ENCODE measurements around the gene CCDC40. TPM values are rescaled to one million over a fixed set of nuclear protein-coding genes. Genes with fewer than 3 reads are reported as not detected.

Gene CCDC40
- total and polyA plus RNA-seq, 2 donors (not counting 1 experiment from before 2014, with no cell fraction given) = 0.63 to 3.2 TPM

DNA sequence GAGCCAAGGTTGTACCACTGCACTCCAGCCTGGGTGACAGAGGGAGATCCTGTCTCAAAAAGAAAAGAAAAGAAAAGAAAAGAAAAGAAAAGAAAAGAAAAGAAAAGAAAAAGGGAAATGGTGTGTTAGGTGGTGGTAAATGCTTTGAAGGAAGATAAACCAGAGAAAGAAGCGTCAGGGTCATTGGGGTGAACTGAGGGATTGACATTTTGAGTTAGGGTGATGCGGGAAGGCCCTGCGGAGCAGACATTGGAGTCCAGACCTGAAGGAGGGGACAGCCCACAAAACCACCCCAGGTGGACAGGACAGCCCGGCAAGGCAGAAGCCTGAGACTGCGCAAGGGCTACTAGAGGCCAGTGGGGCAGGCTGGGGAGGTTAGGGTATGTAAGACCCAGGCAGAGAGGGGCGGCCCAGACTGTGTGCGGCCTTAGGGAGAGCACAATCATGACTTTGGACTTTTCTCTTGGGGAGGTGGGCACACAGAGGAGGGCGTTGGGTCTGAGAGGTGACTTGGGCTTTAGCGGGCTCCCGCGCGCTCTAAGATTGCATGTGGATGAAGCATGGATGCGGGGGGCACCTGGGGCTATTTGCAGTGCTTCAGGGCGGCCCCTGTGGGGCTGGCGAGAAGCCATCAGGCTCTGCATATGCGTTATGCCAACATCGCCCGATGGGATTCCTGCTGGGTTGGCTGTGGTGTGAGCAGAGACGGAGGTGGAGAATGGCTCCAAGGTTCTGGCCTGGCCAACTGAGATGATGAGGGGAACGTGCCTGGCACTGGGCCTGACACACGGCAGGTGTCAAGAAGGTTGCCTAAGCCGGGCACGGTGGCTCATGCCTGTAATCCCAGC is 61.6 kb downstream of the CCDC40 start:
- Histone ChIP-seq H3K27ac (ENCODE audit: low read length in 2 of 2) (no peak overlapping the region), H3K4me3 (ENCODE audit: control extremely low read depth in 1 of 5, extremely low read depth in 1 of 5, insufficient read depth in 1 of 5, low read depth in 2 of 5, low read length in 4 of 5) (no peak overlapping the region), H4K20me1 (ENCODE audit: control insufficient read depth, insufficient read depth, low read length, poor library complexity, severe bottlenecking) (no peaks in the 10 kb centered on the region), H3K4me1 (ENCODE audit: control insufficient read depth in 2 of 2, insufficient read depth in 2 of 2, low read length in 2 of 2) (peaks cover 14 to 22% of the 10 kb centered on the region in 2 donors), H3K4me2 (replicated peaks; ENCODE audit: low read depth, low read length, poor library complexity, severe bottlenecking) (no peak overlapping the region), H2AFZ (ENCODE audit: insufficient read depth, low read depth, low read length, poor library complexity, severe bottlenecking) (no peak overlapping the region), H3K79me2 (ENCODE audit: control insufficient read depth, insufficient read depth, low read length) (no peaks in the 10 kb centered on the region), H3K9me3 (ENCODE audit: control extremely low read depth in 1 of 3, control insufficient read depth in 2 of 3, insufficient read depth in 1 of 3, low read length in 2 of 3) (no peaks in the 10 kb centered on the region), H3K27me3 (replicated peaks in 1 of 4; ENCODE audit: control extremely low read depth in 1 of 4, control insufficient read depth in 3 of 4, insufficient read depth in 4 of 4, low read length in 3 of 4) (peaks cover 0 to 3% (median 0%) of the 10 kb centered on the region in 4 experiments), H3K36me3 (replicated peaks in 1 of 2; ENCODE audit: control extremely low read depth in 1 of 2, control insufficient read depth in 1 of 2, extremely low read depth in 1 of 2, insufficient read depth in 2 of 2, low read length in 1 of 2) (no peaks in the 10 kb centered on the region), H3K9ac (ENCODE audit: low read length) (no peak overlapping the region)
- POLR2A ChIA-PET = interaction anchor here (0.7 kb wide), 2 partner anchors 12 to 16 kb away, joined by 3 to 8 read pairs; no protein-coding TSS in a partner anchor
- Mint-ChIP-seq H3K9me3 (ENCODE audit: insufficient read depth) (no peaks in the 10 kb centered on the region), H3K27me3 (no peaks in the 10 kb centered on the region), H3K27ac (no peak overlapping the region), H3K4me1 (peaks cover 22% of the 10 kb centered on the region), H3K4me3 (no peak overlapping the region)
- ATAC-seq (ENCODE audit: low read depth) (no peak), DNase-seq (no peak)
- CTCF ChIA-PET = no interaction called here
- intact Hi-C loops (cut with micrococcal nuclease) = no loop called here
- TF ChIP-seq, protein P1, sequence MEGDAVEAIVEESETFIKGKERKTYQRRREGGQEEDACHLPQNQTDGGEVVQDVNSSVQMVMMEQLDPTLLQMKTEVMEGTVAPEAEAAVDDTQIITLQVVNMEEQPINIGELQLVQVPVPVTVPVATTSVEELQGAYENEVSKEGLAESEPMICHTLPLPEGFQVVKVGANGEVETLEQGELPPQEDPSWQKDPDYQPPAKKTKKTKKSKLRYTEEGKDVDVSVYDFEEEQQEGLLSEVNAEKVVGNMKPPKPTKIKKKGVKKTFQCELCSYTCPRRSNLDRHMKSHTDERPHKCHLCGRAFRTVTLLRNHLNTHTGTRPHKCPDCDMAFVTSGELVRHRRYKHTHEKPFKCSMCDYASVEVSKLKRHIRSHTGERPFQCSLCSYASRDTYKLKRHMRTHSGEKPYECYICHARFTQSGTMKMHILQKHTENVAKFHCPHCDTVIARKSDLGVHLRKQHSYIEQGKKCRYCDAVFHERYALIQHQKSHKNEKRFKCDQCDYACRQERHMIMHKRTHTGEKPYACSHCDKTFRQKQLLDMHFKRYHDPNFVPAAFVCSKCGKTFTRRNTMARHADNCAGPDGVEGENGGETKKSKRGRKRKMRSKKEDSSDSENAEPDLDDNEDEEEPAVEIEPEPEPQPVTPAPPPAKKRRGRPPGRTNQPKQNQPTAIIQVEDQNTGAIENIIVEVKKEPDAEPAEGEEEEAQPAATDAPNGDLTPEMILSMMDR (IDR thresholded peaks at IDR 0.05) = no peak
- TF ChIP-seq EZH2 (IDR thresholded peaks at IDR 0.05; ENCODE audit: borderline replicate concordance, insufficient read depth, low read depth, low read length, poor library complexity, severe bottlenecking) = no peak
- WGBS (ENCODE audit: insufficient coverage) = 89% methylated on average over 21 of the region's 23 CpGs

Measured in B cell (primary cell).